Islet of Langerhans (tissue), 1 donor: ENCODE measurements around the gene TANC1.
"Not testable (repeated sequence)": the region's sequence is repeated elsewhere in the genome, so short reads cannot be mapped to it uniquely, and the experiment has no call there.

Experiments
- FAIRE-seq: peaks from one replicate; lab custom pipeline; 2011; peaks lifted over from hg19 to GRCh38; lab: Jason Lieb, UNC

The TANC1 gene

GRCh38 chr2:159089543-159089942 lies 121.1 kb downstream of the TANC1 start:
- FAIRE-seq = no peak

- no peak for FAIRE-seq
Measured at GRCh38 chr2:159090514-159091201, 122.2 kb downstream of the TANC1 start.

GRCh38 chr2:159091381-159091780 lies 122.9 kb downstream of the TANC1 start:
- FAIRE-seq = no peak

GRCh38 chr2:159091976-159092375 lies 123.5 kb downstream of the TANC1 start:
- no peak for FAIRE-seq

GRCh38 chr2:159093497-159093896 lies 125.1 kb downstream of the TANC1 start:
- FAIRE-seq = no peak

- FAIRE-seq = no peak
Measured at GRCh38 chr2:159094173-159094737, 125.8 kb downstream of the TANC1 start.

GRCh38 chr2:159095813-159096212 lies 127.4 kb downstream of the TANC1 start:
- FAIRE-seq = no peak

- FAIRE-seq = not testable (repeated sequence)
Measured at GRCh38 chr2:159096302-159096855, 127.9 kb downstream of the TANC1 start.

GRCh38 chr2:159096901-159097300 lies 128.5 kb downstream of the TANC1 start:
- no peak for FAIRE-seq

- FAIRE-seq = no peak
Measured at GRCh38 chr2:159098361-159098760, 129.9 kb downstream of the TANC1 start.

- no peak for FAIRE-seq
Measured at GRCh38 chr2:159098921-159099411, 130.5 kb downstream of the TANC1 start.

GRCh38 chr2:159101755-159102489 lies 133.5 kb downstream of the TANC1 start:
- no peak for FAIRE-seq

GRCh38 chr2:159103411-159103810 lies 135.0 kb downstream of the TANC1 start:
- no peak for FAIRE-seq

GRCh38 chr2:159106109-159106508 lies 137.7 kb downstream of the TANC1 start:
- no peak for FAIRE-seq

- no peak for FAIRE-seq
Measured at GRCh38 chr2:159108181-159108893, 139.9 kb downstream of the TANC1 start.

GRCh38 chr2:159109517-159109916 lies 141.1 kb downstream of the TANC1 start:
- no peak for FAIRE-seq

GRCh38 chr2:159110784-159111183 lies 142.3 kb downstream of the TANC1 start:
- no peak for FAIRE-seq

- no peak for FAIRE-seq
Measured at GRCh38 chr2:159111346-159111927, 143.0 kb downstream of the TANC1 start.

GRCh38 chr2:159114835-159115234 lies 146.4 kb downstream of the TANC1 start:
- FAIRE-seq = no peak

GRCh38 chr2:159116922-159117321 lies 148.5 kb downstream of the TANC1 start:
- FAIRE-seq = no peak

- FAIRE-seq = no peak
Measured at GRCh38 chr2:159117658-159118057, 149.2 kb downstream of the TANC1 start.
